ENCODE data around the gene PSME2.
"Not testable (repeated sequence)": the region's sequence is repeated elsewhere in the genome, so short reads cannot be mapped to it uniquely, and the experiment has no call there.

- TF ChIP-seq CTCF (IDR thresholded peaks at IDR 0.05; ENCODE audit: insufficient read depth, low read depth, low read length); EZH2 (IDR thresholded peaks at IDR 0.05; ENCODE audit: insufficient read depth, low read length): not testable (repeated sequence)
Observed at GRCh38 chr14:24105609-24106239, 40.7 kb downstream of the PSME2 start.

All from astrocyte (in vitro differentiated cells and primary cell).